MCF 10A (cell line): ENCODE measurements around the gene MRGPRF. TPM values are rescaled to one million over a fixed set of nuclear protein-coding genes. Genes with fewer than 3 reads are reported as not detected.

Experiments used
- BruUV-seq: library from RNA; stranded (reverse); fragments of 400-500 nt; replicated peaks from 2 replicates; lab custom pipeline; 2021; lab: Mats Ljungman, UMichigan
- CTCF ChIA-PET: fragments of 300-600 bp; sonication (Branson Sonifier 250); formaldehyde crosslinking; extraction: SDS; loops from one replicate; lab custom pipeline; 2021; ENCODE audit warnings: antibody characterized with exemption, inconsistent platforms; lab: Yijun Ruan, JAX
- POLR2A ChIA-PET: fragments of 300-600, 350-650 bp; sonication (Branson Sonifier 250); formaldehyde crosslinking; extraction: SDS; loops from one replicate; lab custom pipeline; 2020; ENCODE audit warnings: antibody characterized with exemption, inconsistent platforms; lab: Yijun Ruan, JAX
- DNase-seq: peaks from one replicate; pipeline ENCODE4 v3.0.0-alpha.2; 2018; ENCODE audit not compliant: unreplicated experiment
- H3K27ac Mint-ChIP-seq: one replicate; pipeline ENCODE4 v1.8.0; 2022; ENCODE audit warnings: mild to moderate bottlenecking, low read depth, mixed read lengths; ENCODE audit not compliant: unreplicated experiment
- H3K27me3 Mint-ChIP-seq: one replicate; pipeline ENCODE4 v1.8.0; 2022; ENCODE audit warnings: mixed read lengths; ENCODE audit not compliant: insufficient read depth, unreplicated experiment
- H3K36me3 Mint-ChIP-seq: one replicate; pipeline ENCODE4 v1.8.0; 2022; ENCODE audit warnings: mild to moderate bottlenecking, moderate library complexity, mixed read lengths; ENCODE audit not compliant: insufficient read depth, unreplicated experiment
- H3K4me1 Mint-ChIP-seq: one replicate; pipeline ENCODE4 v1.8.0; 2022; ENCODE audit warnings: mixed read lengths; ENCODE audit not compliant: insufficient read depth, unreplicated experiment
- H3K4me3 Mint-ChIP-seq: one replicate; pipeline ENCODE4 v1.8.0; 2022; ENCODE audit warnings: mild to moderate bottlenecking, moderate library complexity, mixed read lengths; ENCODE audit not compliant: unreplicated experiment
- H3K9me3 Mint-ChIP-seq: one replicate; pipeline ENCODE4 v1.8.0; 2022; ENCODE audit warnings: mixed read lengths; ENCODE audit not compliant: unreplicated experiment
- intact Hi-C: fragments of 100-400 bp; cut with micrococcal nuclease; formaldehyde crosslinking; loops from 2 replicates; pipeline ENCODE4 v1.14.1; 2022
- total RNA-seq: library from RNA; stranded (reverse); gene quantifications from 2 replicates; pipeline ENCODE4 v1.2.3, GENCODE V29; 2022
- TF ChIP-seq, protein P1 (sequence below): fragments of 200-600 bp; IDR thresholded peaks from one replicate; pipeline ENCODE4 v1.8.0; 2022; ENCODE audit warnings: antibody characterized with exemption, mild to moderate bottlenecking; ENCODE audit not compliant: unreplicated experiment

The MRGPRF gene
- total RNA-seq, 1 experiment from 2014 or later: not detected

DNA sequence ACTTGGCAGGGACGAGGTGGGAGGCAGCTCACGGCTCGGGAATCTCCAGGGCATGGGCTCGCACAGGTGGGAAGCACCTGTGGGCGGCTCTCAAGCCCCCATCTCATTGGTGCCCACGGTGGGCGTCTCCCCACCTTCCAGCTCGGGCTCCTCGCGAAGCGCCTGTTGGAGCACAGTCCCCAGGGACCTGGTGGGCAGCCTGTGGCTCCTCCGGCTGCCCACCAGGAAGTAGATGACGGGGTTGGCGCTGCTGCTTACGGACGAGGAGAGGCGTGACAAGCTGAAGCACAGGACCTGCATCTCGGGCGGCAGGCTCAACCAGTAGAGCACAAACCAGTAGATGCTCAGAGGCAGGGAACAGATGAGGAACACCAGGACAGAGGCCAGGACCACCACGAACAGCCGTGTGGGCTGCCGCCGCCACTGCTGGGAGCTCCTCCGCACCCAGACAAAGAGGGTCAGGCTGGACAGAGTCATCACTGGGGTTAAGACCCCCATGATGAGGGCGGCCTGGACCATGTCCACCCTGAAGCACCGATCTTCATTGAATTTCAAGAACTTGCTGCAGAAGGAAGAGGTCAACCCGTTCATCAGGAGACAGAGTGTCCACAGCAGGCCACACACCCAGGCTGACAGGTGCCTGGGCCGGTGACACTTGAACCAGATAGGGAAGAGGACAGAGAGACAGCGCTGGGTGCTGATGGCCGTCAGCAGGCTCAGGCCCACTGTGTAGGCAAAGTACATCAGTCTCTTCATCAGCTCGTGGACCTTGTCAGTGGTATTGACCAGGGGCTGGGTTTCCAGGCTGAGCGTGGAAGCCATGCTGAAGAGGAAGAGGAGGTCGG lies 32.9 kb downstream of the MRGPRF start:
- intact Hi-C loops: no loop called here

DNA sequence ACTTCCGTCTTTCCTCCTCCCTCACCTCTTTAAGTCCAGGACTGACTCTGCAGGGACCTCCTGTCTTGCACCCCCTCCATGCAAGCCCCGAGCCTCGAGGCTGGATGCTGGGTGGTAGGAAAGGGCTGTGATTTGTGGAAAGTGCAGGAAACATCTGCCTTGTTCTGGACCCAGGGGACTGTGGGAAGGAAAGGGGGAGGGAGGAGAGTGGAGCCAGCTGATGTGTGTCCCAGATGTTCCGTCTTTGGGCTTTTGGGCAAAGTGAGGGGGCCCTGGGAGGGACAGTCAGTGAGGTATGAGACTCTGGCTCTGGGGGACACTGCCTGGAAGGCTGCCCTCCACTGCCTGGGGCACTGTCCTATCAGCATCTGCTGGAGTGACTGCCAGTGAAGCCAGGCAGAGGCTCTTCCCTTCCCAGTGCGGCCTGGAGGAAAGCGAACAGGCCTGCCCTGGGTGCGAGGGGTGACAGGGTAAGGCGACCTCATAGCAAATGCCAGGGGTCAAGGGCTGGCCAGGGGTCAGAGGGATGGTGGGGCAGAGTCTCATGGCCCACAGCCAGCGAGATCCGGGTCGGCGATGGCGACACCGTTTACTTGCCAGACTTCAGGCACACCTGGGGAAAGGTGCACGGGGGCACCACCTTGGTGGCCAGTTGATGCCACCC lies 34.0 kb downstream of the MRGPRF start:
- intact Hi-C loops: no loop called here
- H3K4me1 Mint-ChIP-seq: no peaks in the 10 kb centered on the region
- peaks cover 37% of the 10 kb centered on the region for H3K27me3 Mint-ChIP-seq
- H3K27ac Mint-ChIP-seq: no peak overlapping the region
- no peak for DNase-seq
- H3K4me3 Mint-ChIP-seq: no peak overlapping the region
- H3K36me3 Mint-ChIP-seq: no peaks in the 10 kb centered on the region
- TF ChIP-seq, protein P1, sequence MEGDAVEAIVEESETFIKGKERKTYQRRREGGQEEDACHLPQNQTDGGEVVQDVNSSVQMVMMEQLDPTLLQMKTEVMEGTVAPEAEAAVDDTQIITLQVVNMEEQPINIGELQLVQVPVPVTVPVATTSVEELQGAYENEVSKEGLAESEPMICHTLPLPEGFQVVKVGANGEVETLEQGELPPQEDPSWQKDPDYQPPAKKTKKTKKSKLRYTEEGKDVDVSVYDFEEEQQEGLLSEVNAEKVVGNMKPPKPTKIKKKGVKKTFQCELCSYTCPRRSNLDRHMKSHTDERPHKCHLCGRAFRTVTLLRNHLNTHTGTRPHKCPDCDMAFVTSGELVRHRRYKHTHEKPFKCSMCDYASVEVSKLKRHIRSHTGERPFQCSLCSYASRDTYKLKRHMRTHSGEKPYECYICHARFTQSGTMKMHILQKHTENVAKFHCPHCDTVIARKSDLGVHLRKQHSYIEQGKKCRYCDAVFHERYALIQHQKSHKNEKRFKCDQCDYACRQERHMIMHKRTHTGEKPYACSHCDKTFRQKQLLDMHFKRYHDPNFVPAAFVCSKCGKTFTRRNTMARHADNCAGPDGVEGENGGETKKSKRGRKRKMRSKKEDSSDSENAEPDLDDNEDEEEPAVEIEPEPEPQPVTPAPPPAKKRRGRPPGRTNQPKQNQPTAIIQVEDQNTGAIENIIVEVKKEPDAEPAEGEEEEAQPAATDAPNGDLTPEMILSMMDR: no peak
- POLR2A ChIA-PET: no interaction called here
- no TSS peak for BruUV-seq
- CTCF ChIA-PET: no interaction called here
- peaks cover 8% of the 10 kb centered on the region for H3K9me3 Mint-ChIP-seq

More for the DNA sequence above, 32.9 kb downstream of the MRGPRF start:
- POLR2A ChIA-PET: no interaction called here
- no peak overlapping the region for H3K4me3 Mint-ChIP-seq
- TF ChIP-seq, protein P1: no peak
- CTCF ChIA-PET: no interaction called here
- H3K36me3 Mint-ChIP-seq: no peaks in the 10 kb centered on the region
- no peak overlapping the region for H3K27ac Mint-ChIP-seq
- peaks cover 8% of the 10 kb centered on the region for H3K9me3 Mint-ChIP-seq
- no peaks in the 10 kb centered on the region for H3K4me1 Mint-ChIP-seq
- no TSS peak for BruUV-seq
- no peak for DNase-seq
- H3K27me3 Mint-ChIP-seq: peaks cover 48% of the 10 kb centered on the region

DNA sequence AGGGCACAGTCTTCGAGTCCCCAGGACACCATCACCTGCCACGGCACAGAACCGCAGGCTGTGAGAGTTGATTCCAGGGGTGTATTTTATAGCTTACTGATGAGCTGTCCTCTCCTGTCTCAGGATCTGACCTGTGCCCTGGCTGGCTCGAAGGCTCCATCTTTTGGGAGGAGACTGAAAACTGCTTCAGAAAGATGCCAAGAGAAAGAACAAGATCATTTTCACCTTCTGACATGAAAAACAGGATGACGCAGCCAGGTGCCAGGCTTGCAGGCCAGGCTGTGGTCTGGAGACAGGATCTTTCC lies 34.5 kb downstream of the MRGPRF start:
- ChIA-PET CTCF (no interaction called here), POLR2A (no interaction called here)
- BruUV-seq: no TSS peak
- no peak overlapping the region for H3K27ac Mint-ChIP-seq
- no peak overlapping the region for H3K4me3 Mint-ChIP-seq
- intact Hi-C loops: no loop called here
- DNase-seq: no peak
- TF ChIP-seq, protein P1: no peak
- peaks cover 36% of the 10 kb centered on the region for H3K27me3 Mint-ChIP-seq
- peaks cover 8% of the 10 kb centered on the region for H3K9me3 Mint-ChIP-seq
- H3K36me3 Mint-ChIP-seq: no peaks in the 10 kb centered on the region
- H3K4me1 Mint-ChIP-seq: no peaks in the 10 kb centered on the region

DNA sequence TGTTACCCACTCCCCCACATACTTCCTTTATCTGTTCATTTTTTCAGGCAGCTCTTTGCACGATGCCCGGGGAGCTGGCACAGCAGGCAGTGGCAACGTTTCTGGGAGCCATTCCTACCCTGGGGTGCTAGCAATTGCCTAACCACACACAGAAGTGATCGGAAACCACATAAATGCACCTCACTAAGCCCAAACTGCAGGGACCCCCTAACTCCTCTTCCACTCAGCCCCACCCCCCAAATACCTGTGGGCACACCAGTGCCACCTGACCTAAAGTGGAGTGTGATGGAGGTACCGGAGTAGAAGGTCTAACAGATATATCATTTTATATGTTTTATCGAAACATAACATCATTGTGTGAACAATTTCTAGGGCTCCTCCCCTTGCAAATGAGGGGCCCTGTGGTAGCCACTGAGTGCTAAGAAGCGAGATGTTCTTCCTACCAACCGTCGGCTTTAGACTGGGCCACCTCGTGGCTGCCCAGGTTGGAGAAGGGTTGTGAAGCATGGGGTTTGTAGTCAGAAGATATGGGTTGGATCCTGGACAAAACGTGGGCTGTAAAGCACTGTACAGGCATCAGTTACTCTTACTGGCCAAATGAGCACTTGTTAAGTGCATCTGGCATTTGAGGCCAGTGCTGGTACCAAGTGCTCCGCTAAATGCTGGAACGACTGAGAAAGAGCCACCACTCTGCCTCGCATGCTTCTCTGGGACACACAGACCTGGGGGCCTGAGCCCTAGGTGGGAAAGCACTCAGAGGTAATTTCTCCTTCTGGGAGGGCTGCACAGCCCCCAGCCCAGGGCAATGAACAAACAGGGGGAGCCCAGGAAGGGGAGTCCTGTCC lies 35.0 kb downstream of the MRGPRF start:
- CTCF ChIA-PET: no interaction called here
- H3K9me3 Mint-ChIP-seq: peaks cover 8% of the 10 kb centered on the region
- no peaks in the 10 kb centered on the region for H3K4me1 Mint-ChIP-seq
- POLR2A ChIA-PET: no interaction called here
- TF ChIP-seq, protein P1: no peak
- no peaks in the 10 kb centered on the region for H3K36me3 Mint-ChIP-seq
- H3K27ac Mint-ChIP-seq: no peak overlapping the region
- intact Hi-C loops: no loop called here
- H3K27me3 Mint-ChIP-seq: peaks cover 37% of the 10 kb centered on the region
- DNase-seq: no peak
- no peak overlapping the region for H3K4me3 Mint-ChIP-seq
- BruUV-seq: no TSS peak
